Brain microvascular endothelial cell (primary cell): ENCODE results near the gene SMYD5.
"Not testable (repeated sequence)": the region's sequence is repeated elsewhere in the genome, so short reads cannot be mapped to it uniquely, and the experiment has no call there.

Source experiments
- DNase-seq: peaks from one replicate; pipeline ENCODE4 v3.0.0-alpha.2; 2020
- H3K27ac ChIP-seq: fragments of 250-450 bp; sonication (Bioruptor Pico); 2 replicates; pipeline ENCODE4 v1.5.1; 2020; ENCODE audit warnings: mild to moderate bottlenecking, moderate library complexity
- H3K27me3 ChIP-seq: fragments of 250-450 bp; sonication (Bioruptor Pico); replicated peaks from 2 replicates; pipeline ENCODE4 v1.5.1; 2020; ENCODE audit warnings: mild to moderate bottlenecking
- H3K36me3 ChIP-seq: fragments of 250-450 bp; sonication (Bioruptor Pico); replicated peaks from 2 replicates; pipeline ENCODE4 v1.5.1; 2020; ENCODE audit warnings: mild to moderate bottlenecking
- H3K4me3 ChIP-seq: 2 replicates; pipeline ENCODE4 v1.5.1; 2011; ENCODE audit warnings: low read depth, mild to moderate bottlenecking, control low read depth, low read length, moderate library complexity
- in situ Hi-C: cut with HindIII; loops from 2 replicates; pipeline ENCODE4 v1.10.0; 2017; ENCODE audit warnings: low sequenced_read_pairs, low pct_ligation_motif_present
- TF ChIP-seq, protein P1 (sequence below): IDR thresholded peaks from 2 replicates; pipeline ENCODE4 v1.5.1; 2011; ENCODE audit warnings: low read depth, mild to moderate bottlenecking, moderate library complexity, low read length, control low read depth, inconsistent platforms; ENCODE audit errors: missing control alignments

SMYD5 gene

DNA sequence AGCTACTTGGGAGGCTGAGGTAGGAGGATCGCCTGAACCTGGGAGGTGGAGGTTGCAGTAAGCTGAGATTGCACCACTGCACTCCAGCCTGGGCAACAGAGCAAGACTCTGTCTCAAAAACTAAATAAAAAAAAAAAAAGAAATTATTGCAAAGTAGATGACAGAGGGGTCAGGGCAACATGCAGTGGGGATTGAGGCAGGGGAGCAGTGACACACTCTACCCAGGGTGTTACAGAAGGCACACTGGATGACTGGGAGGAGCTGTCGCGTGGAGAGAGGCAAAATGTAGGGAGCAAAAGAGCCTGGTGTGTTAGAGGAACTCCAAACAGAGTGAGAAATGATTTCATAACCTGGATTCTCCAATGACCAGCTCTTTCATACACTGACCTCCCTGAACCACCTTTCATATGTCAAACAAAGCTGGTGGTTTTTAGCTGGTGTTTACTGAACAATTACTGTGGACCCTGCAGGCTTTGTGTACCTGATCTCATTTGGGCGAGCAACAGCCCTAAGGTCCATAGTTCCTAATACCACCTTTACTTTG lies 48.1 kb downstream of the SMYD5 start:
- H3K4me3 ChIP-seq: no peak overlapping the region
- TF ChIP-seq, protein P1, sequence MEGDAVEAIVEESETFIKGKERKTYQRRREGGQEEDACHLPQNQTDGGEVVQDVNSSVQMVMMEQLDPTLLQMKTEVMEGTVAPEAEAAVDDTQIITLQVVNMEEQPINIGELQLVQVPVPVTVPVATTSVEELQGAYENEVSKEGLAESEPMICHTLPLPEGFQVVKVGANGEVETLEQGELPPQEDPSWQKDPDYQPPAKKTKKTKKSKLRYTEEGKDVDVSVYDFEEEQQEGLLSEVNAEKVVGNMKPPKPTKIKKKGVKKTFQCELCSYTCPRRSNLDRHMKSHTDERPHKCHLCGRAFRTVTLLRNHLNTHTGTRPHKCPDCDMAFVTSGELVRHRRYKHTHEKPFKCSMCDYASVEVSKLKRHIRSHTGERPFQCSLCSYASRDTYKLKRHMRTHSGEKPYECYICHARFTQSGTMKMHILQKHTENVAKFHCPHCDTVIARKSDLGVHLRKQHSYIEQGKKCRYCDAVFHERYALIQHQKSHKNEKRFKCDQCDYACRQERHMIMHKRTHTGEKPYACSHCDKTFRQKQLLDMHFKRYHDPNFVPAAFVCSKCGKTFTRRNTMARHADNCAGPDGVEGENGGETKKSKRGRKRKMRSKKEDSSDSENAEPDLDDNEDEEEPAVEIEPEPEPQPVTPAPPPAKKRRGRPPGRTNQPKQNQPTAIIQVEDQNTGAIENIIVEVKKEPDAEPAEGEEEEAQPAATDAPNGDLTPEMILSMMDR: no peak
- no peak for DNase-seq
- in situ Hi-C loops: no loop called here
- no peak overlapping the region for H3K27ac ChIP-seq
- no peaks in the 10 kb centered on the region for H3K36me3 ChIP-seq
- H3K27me3 ChIP-seq: peaks cover 2% of the 10 kb centered on the region

DNA sequence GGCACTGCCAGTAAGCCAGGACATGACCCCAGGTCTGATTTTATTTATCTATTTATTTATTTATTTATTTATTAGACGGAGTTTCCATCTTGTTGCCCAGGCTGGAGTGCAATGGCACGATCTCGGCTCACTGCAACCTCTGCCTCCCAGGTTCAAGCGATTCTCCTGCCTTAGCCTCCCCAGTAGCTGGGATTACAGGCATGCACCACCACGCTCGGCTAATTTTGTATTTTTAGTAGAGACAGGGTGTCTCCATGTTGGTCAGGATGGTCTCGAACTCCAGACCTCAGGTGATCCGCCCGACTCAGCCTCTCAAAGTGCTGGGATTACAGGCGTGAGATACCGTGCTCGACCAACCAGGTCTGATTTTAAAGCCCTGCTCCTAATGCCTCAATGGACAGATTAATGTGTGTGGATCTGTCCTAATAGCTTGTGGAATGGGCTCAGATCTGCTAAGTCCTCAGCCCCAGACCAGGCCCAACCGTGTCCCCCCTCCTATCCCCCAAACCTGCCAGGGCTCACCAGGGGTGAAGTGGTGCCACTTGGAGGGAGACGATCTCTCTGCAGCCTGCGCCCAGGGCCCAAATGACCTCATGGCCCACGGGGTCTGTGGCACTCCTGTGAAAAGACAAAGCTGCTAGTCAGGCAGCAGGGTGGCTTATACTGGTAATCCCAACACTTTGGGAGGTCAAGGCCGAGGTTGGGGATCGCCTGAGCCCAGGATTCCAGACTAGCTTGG lies 48.8 kb downstream of the SMYD5 start:
- in situ Hi-C loops, H3K36me3 ChIP-seq, DNase-seq, H3K4me3 ChIP-seq, H3K27me3 ChIP-seq, H3K27ac ChIP-seq: not testable (repeated sequence)

DNA sequence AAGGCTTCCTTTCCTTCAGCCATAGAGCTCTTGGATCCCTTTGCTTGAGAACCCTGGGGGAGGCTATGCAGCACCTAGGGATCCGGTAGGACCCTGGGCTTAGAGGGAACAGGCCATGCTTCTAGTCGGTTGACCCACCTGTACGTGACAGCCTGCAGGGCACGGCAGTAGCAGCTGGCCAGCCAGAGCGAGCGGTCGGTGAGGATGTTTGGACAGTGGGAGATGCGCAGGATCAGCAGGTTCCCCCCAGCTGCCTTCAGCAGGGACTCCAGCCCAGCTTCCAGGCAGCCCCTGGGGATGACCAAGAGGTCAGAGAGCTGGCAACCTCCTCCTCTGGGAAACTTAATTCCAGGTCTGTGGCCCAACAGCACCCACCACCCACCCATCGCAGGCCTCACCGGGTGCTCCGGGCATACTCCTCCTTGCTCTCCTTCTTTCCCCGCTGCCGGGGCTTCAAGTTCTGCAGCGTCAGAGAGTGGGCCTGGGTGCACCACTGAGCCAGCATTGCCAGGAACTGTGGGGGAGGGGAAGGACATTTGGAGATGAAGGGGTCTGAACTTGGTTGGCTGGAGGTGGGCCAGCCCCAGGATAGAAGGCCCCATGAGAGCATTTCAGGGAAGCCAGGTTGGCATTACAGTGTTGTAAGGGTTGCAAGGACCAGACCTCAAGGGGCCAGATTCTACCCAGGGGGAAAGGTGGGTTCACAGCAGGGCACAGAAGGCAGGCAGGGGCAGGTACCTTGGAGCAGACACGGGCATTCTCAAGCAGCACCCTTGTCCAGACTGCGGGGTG lies 49.7 kb downstream of the SMYD5 start:
- H3K27me3 ChIP-seq: peaks cover 17% of the 10 kb centered on the region
- H3K36me3 ChIP-seq: no peaks in the 10 kb centered on the region

DNA sequence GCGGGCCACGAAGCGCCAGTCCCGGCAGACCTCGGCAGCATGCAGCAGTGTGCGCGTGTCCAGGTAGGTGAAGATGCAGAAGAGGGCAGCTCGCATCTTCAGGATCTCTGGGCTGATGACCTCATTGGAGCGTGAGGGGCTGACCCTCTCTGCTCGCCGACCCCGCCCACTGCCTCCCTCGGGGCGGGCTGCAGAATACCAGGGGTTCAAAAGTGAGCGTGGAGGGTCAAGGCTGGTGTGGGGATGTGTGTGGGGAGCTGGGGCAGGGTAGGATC lies 50.2 kb downstream of the SMYD5 start:
- no peak for DNase-seq
- H3K36me3 ChIP-seq: no peaks in the 10 kb centered on the region
- no peak overlapping the region for H3K4me3 ChIP-seq
- H3K27ac ChIP-seq: no peak overlapping the region
- in situ Hi-C loops: no loop called here
- TF ChIP-seq, protein P1: no peak
- H3K27me3 ChIP-seq: peaks cover 21% of the 10 kb centered on the region

More for the DNA sequence above, 49.7 kb downstream of the SMYD5 start:
- in situ Hi-C loops: no loop called here
- no peak overlapping the region for H3K27ac ChIP-seq
- DNase-seq: no peak
- TF ChIP-seq, protein P1: no peak
- no peak overlapping the region for H3K4me3 ChIP-seq

DNA sequence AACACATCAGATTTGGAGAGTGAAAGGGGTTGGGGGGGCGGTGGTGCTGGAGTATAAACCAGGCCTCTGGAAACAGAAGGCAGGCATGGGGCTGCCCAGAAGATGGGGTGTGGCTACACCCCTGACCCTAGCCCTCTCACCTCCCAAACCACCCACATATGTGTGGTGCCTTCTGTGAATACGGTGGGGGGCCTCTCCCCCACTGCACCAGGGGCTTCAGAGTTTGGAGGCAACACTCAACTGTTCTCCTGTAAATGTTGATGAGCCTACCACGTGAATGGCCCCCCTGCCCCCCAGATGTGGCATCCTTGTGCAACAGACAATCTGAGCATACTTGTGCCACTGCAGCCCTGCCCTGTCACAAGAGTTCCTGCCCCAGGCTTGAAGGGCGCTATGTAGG lies 50.7 kb downstream of the SMYD5 start:
- TF ChIP-seq, protein P1: no peak
- DNase-seq: no peak
- Histone ChIP-seq H3K27me3 (peaks cover 26% of the 10 kb centered on the region), H3K4me3 (no peak overlapping the region), H3K36me3 (no peaks in the 10 kb centered on the region), H3K27ac (no peak overlapping the region)
- in situ Hi-C loops: no loop called here

DNA sequence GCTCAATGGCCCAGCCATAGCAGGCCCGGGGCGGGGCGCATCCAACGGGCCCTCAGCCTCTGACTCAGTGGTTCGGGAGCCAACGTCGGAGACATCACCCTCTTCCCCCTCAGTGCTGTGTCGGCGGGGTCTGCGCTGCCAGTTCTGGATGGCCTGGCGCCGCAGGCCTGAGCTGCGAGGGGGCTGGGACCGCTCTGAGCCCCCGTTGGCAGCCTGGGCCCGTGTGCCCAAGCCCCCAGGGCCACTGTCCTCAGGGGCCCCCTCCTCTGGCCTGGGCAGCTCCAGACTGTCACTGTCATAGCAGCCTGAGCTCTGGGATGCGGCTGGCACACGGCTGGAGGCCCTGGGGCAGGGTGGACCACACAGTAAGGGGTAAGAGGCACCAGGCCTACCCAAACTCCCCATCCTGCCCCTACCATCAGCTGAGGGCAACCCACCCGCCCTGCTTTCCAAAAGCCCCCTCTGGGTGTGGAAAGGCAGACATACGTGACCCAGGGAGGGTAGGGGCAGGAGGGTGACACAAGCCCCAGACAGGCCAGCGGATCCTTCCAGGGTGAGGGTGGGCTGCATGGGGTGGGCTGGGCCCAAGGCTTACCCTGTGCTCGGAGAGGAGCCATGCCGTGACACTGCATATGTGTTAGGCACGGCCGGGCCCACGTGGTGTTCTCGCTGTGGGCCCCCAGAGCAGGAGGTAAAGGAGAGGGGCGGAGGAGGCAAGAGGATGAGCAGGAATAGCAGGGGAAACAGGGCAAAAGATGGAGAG lies 51.4 kb downstream of the SMYD5 start:
- H3K27ac ChIP-seq: no peak overlapping the region
- in situ Hi-C loops: no loop called here
- no peak for DNase-seq
- no peaks in the 10 kb centered on the region for H3K36me3 ChIP-seq
- H3K27me3 ChIP-seq: peaks cover 32% of the 10 kb centered on the region
- TF ChIP-seq, protein P1: no peak
- H3K4me3 ChIP-seq: no peak overlapping the region
